HepG2 (cell line): Measurements from ENCODE around the gene ZNF22. TPM values are rescaled to one million over a fixed set of nuclear protein-coding genes. Genes with fewer than 3 reads are reported as not detected.

Experiments
- ARNT ChIP-seq: fragments of 450-650 bp; IDR thresholded peaks from 2 replicates; pipeline ENCODE4 v1.6.1; 2017
- CHD2 ChIP-seq: IDR thresholded peaks from 2 replicates; pipeline ENCODE4 v1.6.1; 2011; ENCODE audit warnings: low read depth, low read length, improper control_type of control experiment
- HOXA7 ChIP-seq: sonication (generic); formaldehyde crosslinking; IDR thresholded peaks from 2 replicates; pipeline ENCODE4 v1.8.1; 2022; ENCODE audit warnings: mild to moderate bottlenecking, missing genetic modification reagents, moderate library complexity
- KDM1A ChIP-seq: IDR thresholded peaks from 2 replicates; pipeline ENCODE4 v1.6.1; 2016; ENCODE audit warnings: missing compliant biosample characterization
- KLF9 ChIP-seq: IDR thresholded peaks from 2 replicates; pipeline ENCODE4 v1.6.1; 2016; ENCODE audit warnings: low read depth
- MATR3 ChIP-seq: sonication (generic); formaldehyde crosslinking; IDR thresholded peaks from 2 replicates; pipeline ENCODE4 v1.4.0; 2020; ENCODE audit warnings: missing genetic modification reagents
- NCOR1 ChIP-seq: fragments of 200-600 bp; sonication (generic); IDR thresholded peaks from 2 replicates; pipeline ENCODE4 v1.7.0; 2017; ENCODE audit warnings: antibody characterized with exemption, low read length, borderline replicate concordance
- PPARG ChIP-seq: conservative IDR thresholded peaks from 2 replicates; pipeline ENCODE4 v1.6.1; 2016; ENCODE audit warnings: missing biosample characterization, missing genetic modification reagents
- RXRA ChIP-seq: sonication (generic); formaldehyde crosslinking; IDR thresholded peaks from 2 replicates; pipeline ENCODE4 v1.5.1; 2020; ENCODE audit warnings: missing genetic modification reagents
- SNAPC2 ChIP-seq: sonication (generic); formaldehyde crosslinking; IDR thresholded peaks from 2 replicates; pipeline ENCODE4 v1.8.1; 2022; ENCODE audit warnings: mild to moderate bottlenecking, missing genetic modification reagents
- SOX13 ChIP-seq, 3 experiments: fragments of 450-650 bp in 1 of 3; sonication (generic) in 1 of 3; formaldehyde crosslinking in 1 of 3; IDR thresholded peaks in 2 of 3; conservative IDR thresholded peaks in 1 of 3; 2 replicates each; pipeline versions ENCODE4 v1.5.0 to v1.6.1; 2016 to 2020; ENCODE audit warnings: antibody characterized with exemption in 1 of 3, mild to moderate bottlenecking in 1 of 3, missing compliant biosample characterization in 1 of 3, missing genetic modification reagents in 1 of 3, moderate library complexity in 1 of 3
- WIZ ChIP-seq: sonication (generic); formaldehyde crosslinking; IDR thresholded peaks from 2 replicates; pipeline ENCODE4 v1.5.1; 2020; ENCODE audit warnings: mild to moderate bottlenecking, missing genetic modification reagents
- YY1 ChIP-seq: IDR thresholded peaks from 2 replicates; pipeline ENCODE4 v1.6.1; 2011; ENCODE audit warnings: low read length, low read depth, moderate library complexity, mild to moderate bottlenecking; ENCODE audit not compliant: insufficient read depth, insufficient replicate concordance
- ZNF230 ChIP-seq: sonication (generic); formaldehyde crosslinking; IDR thresholded peaks from 2 replicates; pipeline ENCODE4 v1.4.0; 2020; ENCODE audit warnings: mild to moderate bottlenecking, missing genetic modification reagents
- ZNF256 ChIP-seq: sonication (generic); formaldehyde crosslinking; conservative IDR thresholded peaks from 2 replicates; pipeline ENCODE4 v1.4.0; 2020; ENCODE audit warnings: missing genetic modification reagents
- ZNF274 ChIP-seq: sonication (generic); formaldehyde crosslinking; IDR thresholded peaks from 2 replicates; pipeline ENCODE4 v1.5.1; 2020; ENCODE audit warnings: mild to moderate bottlenecking, missing genetic modification reagents
- ZNF558 ChIP-seq: sonication (generic); formaldehyde crosslinking; IDR thresholded peaks from 2 replicates; pipeline ENCODE4 v1.9.0; 2022; ENCODE audit warnings: mild to moderate bottlenecking, missing genetic modification reagents, borderline replicate concordance
- ZNF672 ChIP-seq: sonication (generic); formaldehyde crosslinking; IDR thresholded peaks from 2 replicates; pipeline ENCODE4 v1.8.1; 2022; ENCODE audit warnings: missing genetic modification reagents
- ZNF83 ChIP-seq: sonication (generic); formaldehyde crosslinking; IDR thresholded peaks from 2 replicates; pipeline ENCODE4 v1.4.0; 2020; ENCODE audit warnings: missing genetic modification reagents, mild to moderate bottlenecking, borderline replicate concordance
- ZNF839 ChIP-seq: sonication (generic); formaldehyde crosslinking; IDR thresholded peaks from 2 replicates; pipeline ENCODE4 v1.4.0; 2020; ENCODE audit warnings: missing genetic modification reagents, mild to moderate bottlenecking, borderline replicate concordance
- ZNF883 ChIP-seq: sonication (generic); formaldehyde crosslinking; IDR thresholded peaks from 2 replicates; pipeline ENCODE4 v1.5.1; 2020; ENCODE audit warnings: mild to moderate bottlenecking, missing genetic modification reagents; ENCODE audit errors: not compliant biosample characterization
- polyA plus RNA-seq, 8 experiments: library from polyadenylated mRNA; depleted of rRNA in 3 of 8; stranded (reverse) in 7 of 8; unstranded in 1 of 8; fragments of >200 nt; fragmentation: Illumina TruSeq in 4 of 8; extraction: Trizol in 4 of 8; gene quantifications; 2 replicates each; pipeline versions ENCODE4 v1.2.1 to v1.2.3, GENCODE V29; 2011 to 2016; ENCODE audit warnings: low read depth in 4 of 8, missing spikeins in 1 of 8, mixed read lengths in 1 of 8; ENCODE audit not compliant: insufficient read depth in 1 of 8
- total RNA-seq, 5 experiments: library from RNA; depleted of rRNA; stranded (reverse); fragments of >200 nt; fragmentation: Illumina TruSeq; extraction: Trizol; gene quantifications; 2 replicates each; pipeline ENCODE4 v1.2.3, GENCODE V29; 2016; ENCODE audit warnings: low read depth in 1 of 5
- TF ChIP-seq, protein P1 (sequence below): sonication (generic); formaldehyde crosslinking; IDR thresholded peaks from 2 replicates; pipeline ENCODE4 v1.4.0; 2020; ENCODE audit warnings: missing genetic modification reagents
- TF ChIP-seq, protein P2 (sequence below): sonication (generic); formaldehyde crosslinking; IDR thresholded peaks from 2 replicates; pipeline ENCODE4 v1.4.0; 2020; ENCODE audit warnings: missing genetic modification reagents, borderline replicate concordance
- TF ChIP-seq, protein P3 (sequence below): IDR thresholded peaks from 2 replicates; pipeline ENCODE4 v1.6.1; 2016; ENCODE audit warnings: low read depth

ZNF22 gene
- total and polyA plus RNA-seq, 2 of the 13 experiments (the other 11 are each of a cell fraction or from before 2014, with no cell fraction given) = 0.40 to 1.3 TPM

DNA sequence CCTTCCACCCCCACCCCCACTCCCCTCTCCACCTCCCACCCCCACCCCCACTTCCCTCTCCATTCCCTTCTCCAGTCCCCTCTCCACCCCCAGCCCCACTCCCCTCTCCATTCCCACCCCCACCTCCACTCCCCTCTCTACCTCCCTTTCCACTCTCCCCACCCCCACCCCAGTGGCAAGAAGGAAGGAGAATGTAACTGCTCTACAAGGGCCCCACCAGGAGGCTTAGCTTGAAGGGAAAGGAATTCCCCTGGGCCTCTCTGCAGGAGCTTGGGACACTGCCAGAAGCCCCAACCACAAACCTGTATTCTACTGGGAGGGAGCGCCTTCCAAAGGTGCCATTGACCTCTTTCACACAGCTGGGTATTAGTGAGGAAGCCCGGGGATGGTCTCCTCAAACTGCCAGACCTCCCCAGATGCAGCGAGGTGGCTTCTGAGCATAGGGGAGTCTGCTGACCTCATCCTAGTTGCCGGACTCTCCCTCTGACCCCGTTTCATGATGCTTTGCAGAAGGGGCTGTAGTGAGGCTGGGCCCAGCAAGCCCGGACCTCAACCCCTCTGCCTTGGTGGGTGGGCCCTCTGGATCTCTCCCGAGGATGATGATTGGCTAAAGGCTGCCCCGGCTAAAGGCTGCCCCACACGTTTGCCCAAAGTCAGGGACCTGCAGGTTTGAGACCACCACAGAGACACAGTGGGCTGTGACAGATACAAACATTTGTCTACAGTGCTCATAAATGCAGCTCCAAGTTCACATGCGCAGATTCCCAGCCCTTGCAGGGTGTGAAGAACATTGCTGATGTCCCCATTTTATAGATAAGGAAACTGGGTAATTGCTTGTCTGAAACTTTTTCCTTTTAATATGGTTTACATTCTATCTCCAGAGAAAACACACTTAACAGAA lies 25.0 kb upstream of the ZNF22 start (continued):
- TF ChIP-seq WIZ (no peak; the same call in 1 of the 2 replicates), KLF9 (no peak), HOXA7 (CRISPR knock-in tag) (no peak), ZNF839 (no peak), SOX13 (IDR thresholded peaks at IDR 0.05) (peak; percentile 61; the same call in 1 of the 2 replicates), SOX13 (CRISPR knock-in tag; conservative IDR thresholded peaks at IDR 0.05 in 1 of 2, IDR thresholded peaks at IDR 0.05 in 1 of 2) (peak in 1 of 2 experiments; percentile 13; a peak in 1 of 4 replicates), ZNF256 (CRISPR knock-in tag) (no peak), ZNF83 (CRISPR knock-in tag) (no peak), CHD2 (no peak), ZNF883 (CRISPR knock-in tag) (no peak), SNAPC2 (no peak), ZNF230 (no peak), MATR3 (no peak), ZNF558 (CRISPR knock-in tag) (no peak; the same call in 1 of the 2 replicates), KDM1A (CRISPR knock-in tag) (no peak), NCOR1 (no peak), ZNF672 (no peak), ZNF274 (0 out of 2 replicates have a peak, but pooled peaks have one; percentile 37), RXRA (no peak), YY1 (no peak), ARNT (no peak), PPARG (CRISPR knock-in tag) (no peak)
- TF ChIP-seq, protein P1, sequence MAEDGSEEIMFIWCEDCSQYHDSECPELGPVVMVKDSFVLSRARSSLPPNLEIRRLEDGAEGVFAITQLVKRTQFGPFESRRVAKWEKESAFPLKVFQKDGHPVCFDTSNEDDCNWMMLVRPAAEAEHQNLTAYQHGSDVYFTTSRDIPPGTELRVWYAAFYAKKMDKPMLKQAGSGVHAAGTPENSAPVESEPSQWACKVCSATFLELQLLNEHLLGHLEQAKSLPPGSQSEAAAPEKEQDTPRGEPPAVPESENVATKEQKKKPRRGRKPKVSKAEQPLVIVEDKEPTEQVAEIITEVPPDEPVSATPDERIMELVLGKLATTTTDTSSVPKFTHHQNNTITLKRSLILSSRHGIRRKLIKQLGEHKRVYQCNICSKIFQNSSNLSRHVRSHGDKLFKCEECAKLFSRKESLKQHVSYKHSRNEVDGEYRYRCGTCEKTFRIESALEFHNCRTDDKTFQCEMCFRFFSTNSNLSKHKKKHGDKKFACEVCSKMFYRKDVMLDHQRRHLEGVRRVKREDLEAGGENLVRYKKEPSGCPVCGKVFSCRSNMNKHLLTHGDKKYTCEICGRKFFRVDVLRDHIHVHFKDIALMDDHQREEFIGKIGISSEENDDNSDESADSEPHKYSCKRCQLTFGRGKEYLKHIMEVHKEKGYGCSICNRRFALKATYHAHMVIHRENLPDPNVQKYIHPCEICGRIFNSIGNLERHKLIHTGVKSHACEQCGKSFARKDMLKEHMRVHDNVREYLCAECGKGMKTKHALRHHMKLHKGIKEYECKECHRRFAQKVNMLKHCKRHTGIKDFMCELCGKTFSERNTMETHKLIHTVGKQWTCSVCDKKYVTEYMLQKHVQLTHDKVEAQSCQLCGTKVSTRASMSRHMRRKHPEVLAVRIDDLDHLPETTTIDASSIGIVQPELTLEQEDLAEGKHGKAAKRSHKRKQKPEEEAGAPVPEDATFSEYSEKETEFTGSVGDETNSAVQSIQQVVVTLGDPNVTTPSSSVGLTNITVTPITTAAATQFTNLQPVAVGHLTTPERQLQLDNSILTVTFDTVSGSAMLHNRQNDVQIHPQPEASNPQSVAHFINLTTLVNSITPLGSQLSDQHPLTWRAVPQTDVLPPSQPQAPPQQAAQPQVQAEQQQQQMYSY (CRISPR knock-in tag) = no peak
- TF ChIP-seq, protein P2, sequence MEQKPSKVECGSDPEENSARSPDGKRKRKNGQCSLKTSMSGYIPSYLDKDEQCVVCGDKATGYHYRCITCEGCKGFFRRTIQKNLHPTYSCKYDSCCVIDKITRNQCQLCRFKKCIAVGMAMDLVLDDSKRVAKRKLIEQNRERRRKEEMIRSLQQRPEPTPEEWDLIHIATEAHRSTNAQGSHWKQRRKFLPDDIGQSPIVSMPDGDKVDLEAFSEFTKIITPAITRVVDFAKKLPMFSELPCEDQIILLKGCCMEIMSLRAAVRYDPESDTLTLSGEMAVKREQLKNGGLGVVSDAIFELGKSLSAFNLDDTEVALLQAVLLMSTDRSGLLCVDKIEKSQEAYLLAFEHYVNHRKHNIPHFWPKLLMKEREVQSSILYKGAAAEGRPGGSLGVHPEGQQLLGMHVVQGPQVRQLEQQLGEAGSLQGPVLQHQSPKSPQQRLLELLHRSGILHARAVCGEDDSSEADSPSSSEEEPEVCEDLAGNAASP (CRISPR knock-in tag) = 0 out of 2 replicates have a peak, but pooled peaks have one; percentile 10
- TF ChIP-seq, protein P3, sequence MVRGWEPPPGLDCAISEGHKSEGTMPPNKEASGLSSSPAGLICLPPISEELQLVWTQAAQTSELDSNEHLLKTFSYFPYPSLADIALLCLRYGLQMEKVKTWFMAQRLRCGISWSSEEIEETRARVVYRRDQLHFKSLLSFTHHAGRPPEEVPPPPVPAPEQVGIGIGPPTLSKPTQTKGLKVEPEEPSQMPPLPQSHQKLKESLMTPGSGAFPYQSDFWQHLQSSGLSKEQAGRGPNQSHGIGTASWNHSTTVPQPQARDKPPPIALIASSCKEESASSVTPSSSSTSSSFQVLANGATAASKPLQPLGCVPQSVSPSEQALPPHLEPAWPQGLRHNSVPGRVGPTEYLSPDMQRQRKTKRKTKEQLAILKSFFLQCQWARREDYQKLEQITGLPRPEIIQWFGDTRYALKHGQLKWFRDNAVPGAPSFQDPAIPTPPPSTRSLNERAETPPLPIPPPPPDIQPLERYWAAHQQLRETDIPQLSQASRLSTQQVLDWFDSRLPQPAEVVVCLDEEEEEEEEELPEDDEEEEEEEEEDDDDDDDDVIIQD (CRISPR knock-in tag) = no peak
